Right lung (tissue), 5 donors: ENCODE results near the gene EPHB3. TPM values are rescaled to one million over a fixed set of nuclear protein-coding genes. Genes with fewer than 3 reads are reported as not detected.

Experiments
- DNase-seq, 2 donors: peaks; one replicate each; pipeline ENCODE4 v3.0.0-alpha.2; 2013
- polyA plus RNA-seq, 5 donors: library from polyadenylated mRNA; unstranded; fragments of 120-200 nt; gene quantifications; one replicate each; pipeline versions ENCODE4 v1.2.1 to v1.2.3, GENCODE V29; 2013; ENCODE audit warnings: inconsistent platforms in 1 of 5, low replicate concordance in 1 of 5; ENCODE audit not compliant: insufficient read length in 5 of 5, insufficient read depth in 1 of 5

EPHB3 gene
- polyA plus RNA-seq, 5 donors, result 17.7 to 35.0 (median 25.2) TPM

DNA sequence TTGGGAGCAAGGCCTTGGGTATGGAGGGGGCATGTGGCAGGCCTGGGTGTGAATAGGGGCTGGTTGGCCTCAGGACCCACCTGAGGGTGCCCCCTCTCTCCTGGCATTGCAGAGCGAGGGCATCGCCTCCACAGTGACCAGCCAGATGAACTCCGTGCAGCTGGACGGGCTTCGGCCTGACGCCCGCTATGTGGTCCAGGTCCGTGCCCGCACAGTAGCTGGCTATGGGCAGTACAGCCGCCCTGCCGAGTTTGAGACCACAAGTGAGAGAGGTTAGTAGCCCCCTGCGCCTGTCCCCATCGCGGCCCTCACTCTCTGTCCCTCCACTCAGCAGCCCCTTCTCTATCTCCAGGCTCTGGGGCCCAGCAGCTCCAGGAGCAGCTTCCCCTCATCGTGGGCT is 16.0 kb downstream of the EPHB3 start:
- DNase-seq, result no peak

DNA sequence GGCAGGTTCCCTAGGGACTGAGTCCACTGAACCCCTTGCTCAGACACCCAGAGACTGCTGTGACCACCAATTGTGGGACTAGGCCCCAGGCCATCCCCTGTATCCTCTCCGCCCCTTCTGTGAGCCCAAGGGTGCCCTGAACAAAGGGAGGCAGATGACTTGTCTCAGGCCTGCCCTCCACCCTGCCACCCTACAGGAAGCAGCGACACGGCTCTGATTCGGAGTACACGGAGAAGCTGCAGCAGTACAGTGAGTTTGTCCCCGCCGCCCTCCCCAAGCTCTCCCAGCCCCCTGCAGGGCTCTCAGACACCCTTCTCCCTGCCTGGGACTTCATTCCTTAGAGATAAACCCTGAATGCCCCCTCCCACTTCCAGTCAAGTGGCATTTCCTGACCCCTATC is 16.6 kb downstream of the EPHB3 start:
- no peak for DNase-seq

DNA sequence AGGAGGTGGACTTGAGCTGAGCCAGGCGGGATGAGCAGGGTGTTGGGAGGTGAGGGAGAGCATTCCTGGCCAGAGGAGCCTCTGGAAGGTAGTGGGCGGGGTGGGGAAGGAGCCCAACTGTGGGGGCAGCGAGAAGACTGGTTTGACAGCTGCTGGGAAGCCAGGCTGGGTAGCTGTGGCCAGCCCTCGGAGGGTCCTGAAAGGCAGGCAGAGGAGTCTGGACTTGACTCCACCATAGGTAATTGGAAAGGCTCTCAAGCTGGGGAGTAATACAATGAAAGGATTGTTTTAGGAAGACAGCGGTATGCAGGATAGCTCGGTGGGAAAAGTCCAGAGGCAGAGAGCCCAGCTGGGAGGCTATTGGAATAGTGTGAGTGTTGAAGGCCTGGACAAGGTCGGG is 17.2 kb downstream of the EPHB3 start:
- DNase-seq, result no peak

DNA sequence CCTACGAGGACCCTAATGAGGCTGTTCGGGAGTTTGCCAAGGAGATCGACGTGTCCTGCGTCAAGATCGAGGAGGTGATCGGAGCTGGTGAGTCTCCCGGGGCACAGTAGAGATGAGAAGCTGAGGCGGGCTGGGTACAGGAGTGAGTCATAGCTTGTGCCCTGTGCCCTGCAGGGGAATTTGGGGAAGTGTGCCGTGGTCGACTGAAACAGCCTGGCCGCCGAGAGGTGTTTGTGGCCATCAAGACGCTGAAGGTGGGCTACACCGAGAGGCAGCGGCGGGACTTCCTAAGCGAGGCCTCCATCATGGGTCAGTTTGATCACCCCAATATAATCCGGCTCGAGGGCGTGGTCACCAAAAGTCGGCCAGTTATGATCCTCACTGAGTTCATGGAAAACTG is 17.9 kb downstream of the EPHB3 start:
- no peak for DNase-seq

DNA sequence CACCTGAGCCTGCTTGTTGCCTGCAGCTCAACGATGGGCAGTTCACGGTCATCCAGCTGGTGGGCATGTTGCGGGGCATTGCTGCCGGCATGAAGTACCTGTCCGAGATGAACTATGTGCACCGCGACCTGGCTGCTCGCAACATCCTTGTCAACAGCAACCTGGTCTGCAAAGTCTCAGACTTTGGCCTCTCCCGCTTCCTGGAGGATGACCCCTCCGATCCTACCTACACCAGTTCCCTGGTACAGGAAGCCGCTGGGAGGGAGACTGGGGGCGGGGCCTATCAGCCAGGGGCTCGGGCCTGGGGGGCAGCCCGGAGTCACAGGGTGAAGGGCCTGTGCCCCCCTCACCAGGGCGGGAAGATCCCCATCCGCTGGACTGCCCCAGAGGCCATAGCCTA is 18.8 kb downstream of the EPHB3 start:
- no peak for DNase-seq

DNA sequence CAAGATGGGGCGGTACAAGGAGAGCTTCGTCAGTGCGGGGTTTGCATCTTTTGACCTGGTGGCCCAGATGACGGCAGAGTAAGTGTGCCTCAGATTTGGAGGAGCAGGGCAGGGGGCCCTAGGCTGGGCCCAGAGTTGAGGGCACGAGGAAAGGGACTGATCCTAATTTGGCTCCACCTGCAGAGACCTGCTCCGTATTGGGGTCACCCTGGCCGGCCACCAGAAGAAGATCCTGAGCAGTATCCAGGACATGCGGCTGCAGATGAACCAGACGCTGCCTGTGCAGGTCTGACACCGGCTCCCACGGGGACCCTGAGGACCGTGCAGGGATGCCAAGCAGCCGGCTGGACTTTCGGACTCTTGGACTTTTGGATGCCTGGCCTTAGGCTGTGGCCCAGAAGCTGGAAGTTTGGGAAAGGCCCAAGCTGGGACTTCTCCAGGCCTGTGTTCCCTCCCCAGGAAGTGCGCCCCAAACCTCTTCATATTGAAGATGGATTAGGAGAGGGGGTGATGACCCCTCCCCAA is 19.8 kb downstream of the EPHB3 start:
- DNase-seq, result no peak

DNA sequence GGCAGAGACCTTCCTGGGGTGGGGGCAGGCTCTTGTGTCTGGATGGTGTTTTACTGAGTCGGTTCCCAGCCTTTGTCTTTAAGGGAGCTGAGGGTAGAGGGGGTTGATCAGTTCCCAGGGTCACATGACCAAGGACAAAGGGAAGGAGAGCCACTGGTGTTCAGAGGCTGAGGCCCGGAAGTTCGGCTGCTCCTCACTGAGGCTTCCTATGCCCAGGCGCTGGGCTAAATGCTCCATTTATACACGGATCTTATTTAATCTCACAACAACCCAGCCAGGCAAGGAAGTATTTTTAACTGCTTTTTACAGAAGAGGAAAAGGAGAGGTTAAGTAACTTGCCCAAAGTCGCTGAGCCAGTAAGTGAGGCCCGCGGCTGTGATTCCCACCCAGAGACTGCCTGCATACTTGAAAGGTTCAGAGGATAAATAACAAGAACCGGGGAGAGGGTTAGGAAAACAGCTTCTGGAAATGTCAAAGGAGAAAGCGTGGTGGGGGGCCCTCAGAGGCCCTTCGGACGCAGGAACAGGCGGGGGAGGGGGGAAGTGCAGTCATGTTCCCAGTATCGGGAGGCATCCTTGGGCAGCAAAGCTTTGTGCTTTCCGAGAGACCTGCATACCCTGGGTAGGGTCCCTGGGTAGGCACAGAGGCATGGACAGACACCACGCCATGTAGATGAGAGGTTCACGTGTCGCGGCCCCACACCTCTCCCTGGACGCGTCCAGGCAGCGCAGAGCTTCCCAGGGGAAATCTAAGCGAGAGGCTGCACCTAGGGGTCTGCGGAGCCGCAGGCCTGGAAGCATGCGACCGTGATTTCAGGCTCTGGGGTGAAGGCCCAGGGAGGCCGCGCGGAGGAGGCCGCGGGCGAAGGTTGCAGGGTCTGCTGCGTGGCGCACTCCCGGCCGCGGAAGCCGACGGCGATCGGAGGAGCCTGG is 21.3 kb downstream of the EPHB3 start:
- DNase-seq, result no peak

DNA sequence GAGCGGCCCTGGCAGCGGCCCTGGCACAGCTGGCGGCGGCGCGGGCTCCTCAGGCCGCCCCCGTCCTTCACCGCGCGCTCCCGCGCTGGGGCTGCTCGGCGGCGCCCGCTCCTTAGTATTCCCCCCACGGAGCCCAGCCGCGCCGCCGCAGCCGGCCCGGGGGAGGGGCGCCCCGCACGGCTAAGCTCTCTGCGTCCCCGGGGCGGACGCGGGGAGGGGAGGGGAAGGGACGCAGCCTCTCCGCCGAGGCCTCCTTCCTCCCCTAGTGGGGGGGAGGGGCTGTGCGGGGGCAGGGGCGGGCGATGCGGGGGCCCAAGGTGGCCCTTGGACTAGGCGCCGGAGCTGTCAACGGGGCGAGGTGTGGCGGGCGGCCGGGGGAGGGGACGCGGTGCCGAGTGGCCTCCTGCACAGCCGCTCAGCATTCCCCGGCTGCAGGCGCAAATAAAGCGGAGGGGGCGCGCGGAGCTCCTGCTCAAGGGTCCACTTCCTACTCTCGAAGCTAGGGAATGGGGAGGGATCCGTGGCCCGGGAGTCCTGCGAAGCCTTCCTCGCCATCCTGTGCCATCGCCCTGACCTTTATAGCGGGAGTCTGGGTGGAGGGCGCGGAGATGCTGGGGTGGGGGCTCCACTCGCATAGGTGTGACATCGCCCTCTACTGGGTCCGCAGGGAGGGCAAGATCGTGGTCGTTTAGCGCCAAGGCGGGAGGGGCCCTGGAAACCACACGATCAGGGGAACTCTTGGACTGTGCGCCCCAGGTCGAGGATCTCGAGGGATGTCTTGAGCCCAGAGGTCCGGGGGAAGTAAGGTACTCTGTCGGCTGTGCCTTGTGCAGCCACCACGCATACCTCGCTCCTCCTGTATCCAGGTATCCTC is 22.2 kb downstream of the EPHB3 start:
- no peak for DNase-seq

DNA sequence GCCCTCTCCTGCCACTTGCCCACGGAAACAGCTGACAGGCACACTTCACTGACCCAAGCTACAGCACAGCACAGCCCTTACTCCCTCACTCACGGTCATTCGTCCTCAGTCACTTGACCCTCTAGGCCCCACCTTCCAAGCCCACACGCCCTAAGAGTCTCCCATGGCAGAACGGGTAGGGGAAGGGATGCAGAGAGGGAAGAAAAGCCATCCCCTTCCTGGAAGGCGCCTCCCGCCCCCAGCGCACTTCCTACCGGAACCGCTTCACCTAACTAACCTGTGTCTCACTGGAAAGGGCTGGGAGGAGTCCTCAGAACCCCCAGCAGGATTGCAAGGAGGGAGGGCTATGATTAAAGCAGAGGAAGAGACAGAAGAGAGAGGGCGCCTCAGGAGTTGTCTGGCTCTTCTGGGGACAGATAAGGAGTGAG is 22.9 kb downstream of the EPHB3 start:
- DNase-seq, result no peak

DNA sequence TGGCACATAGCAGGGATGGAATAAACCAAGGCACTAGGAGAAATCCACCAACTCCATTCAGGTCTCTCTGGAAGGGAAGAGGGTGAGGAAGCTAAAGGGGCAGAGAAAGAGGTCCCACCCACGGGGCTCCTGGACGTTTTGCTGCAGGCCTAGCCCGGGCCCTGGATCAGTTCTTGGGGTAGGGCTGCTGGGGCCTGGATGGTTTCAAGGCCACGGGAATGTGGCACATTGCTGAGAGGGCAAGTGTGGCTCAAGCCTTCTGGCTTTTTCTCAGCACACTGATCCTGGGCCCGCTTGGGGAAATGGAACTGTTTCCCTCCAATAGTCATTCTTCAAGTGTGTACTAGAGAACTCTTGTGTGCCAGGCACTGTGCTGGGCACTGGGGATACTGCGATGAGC is 24.0 kb downstream of the EPHB3 start:
- DNase-seq, result no peak

DNA sequence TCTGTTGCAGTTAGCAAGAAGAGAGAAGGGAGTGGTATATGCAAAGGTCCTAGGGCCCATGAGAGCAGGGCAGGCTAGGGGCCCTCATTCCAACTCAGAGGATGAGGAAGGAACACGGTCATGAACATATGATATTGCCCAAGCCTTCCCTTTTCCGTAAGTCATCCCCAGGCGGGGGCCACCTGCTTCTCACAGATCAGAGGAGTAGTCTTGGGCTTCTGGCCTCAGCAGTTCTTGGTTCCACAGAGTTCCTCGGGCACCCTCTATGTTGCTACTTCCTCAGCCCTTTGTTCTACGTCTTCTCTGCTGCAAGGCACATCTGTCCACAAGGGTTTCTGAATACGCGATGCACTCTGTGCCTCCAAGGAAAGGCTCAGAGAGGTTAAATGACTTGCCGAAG is 25.3 kb downstream of the EPHB3 start:
- DNase-seq, result no peak

DNA sequence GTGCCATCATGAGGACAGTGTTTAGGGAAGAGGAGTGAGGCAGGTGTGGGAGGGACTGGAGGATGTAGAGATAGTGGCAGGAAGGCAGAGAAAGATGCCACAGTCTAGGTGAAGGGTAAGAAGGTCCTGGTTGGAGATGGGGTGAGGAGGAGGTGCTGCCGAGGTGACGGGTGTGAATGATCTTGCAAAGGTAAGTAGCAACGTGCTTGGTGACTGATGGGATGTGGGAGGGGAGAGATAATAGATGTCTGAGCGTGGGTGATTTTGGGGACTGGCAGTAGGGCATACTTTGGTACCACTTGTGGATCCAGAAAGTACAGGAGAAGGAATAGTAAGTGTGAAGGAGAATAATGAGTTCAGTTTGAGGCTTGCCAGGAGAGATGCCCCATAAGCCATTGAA is 27.2 kb downstream of the EPHB3 start:
- DNase-seq, result no peak

DNA sequence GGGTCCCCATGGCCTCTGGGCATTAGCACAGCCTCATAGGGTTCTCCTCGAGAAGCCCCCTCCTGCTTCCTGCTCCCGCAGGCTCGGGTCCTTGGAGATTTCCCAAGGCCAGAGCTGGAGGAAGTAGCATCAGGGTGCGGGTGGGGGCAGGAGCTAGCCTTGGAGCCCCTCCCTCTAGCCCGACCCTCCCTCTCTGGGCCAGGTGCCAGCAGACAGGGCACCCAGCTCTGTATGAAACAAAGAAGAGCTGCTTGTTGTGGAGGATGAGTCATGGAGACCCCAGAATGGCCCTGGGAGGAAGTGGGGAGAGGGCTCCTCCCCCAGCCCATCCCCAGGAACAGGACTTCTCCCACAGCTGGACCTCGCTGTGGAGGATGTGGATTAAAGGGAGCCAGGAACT is 29.2 kb downstream of the EPHB3 start:
- DNase-seq, result no peak

DNA sequence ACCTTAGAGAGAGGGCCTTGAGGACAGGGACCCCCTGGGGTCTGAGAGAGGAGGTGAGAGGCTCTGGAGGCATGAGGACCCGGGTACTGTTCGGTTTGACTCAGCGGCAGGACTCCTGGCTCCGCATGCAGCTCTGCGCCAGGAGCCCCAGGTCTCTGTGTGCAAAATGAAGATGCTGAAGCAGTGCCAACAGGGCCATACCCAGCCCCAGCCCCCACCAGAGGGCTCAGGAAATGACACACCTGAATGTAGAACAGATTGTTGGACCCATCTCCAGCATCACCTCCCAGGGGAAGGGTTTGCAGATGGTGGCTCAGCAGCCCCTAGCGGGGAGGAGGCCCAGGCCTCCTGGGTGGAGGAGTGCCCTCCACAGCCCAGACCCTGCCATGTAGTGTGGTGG is 30.2 kb downstream of the EPHB3 start:
- no peak for DNase-seq

DNA sequence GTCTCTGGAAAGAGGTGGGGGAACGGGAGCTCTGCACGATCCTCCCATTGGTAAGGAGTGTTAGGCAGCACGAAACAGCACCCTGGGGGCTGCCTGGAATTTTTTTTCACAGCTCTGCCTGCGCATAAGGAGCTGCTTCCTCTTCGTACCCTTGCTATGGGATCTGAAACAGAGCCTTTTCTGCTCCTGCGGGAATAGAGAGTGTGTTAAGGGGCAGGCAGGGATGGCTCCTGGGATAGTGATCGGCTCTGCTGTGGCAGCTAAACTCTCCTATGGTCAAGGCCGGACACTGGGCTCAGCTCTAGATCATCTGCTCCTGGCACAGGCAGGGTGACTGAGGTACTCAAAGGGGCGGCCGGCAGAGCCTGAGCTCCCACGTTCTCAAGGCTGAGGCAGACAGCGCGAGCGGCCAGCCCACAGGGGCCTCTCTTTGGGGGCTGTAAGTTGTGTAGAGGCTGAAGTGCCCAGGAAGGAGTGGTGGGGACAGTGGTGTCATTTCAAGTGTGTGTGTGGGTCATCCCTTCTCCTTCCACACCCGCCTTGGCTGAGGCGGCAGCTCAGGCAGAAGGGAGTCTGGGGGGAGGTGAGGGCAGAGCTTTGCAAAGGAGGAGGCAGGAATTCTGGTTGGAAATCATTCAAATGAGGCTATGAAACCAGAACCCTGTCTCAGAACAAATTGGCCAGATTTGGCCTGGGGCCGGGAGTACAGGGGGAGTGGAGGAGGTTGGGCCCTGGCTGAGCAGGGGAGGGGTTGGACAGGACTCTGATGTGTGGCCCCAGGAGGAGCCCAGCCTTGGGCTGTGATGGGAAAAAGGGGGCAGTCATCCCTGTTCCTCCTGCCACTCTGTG is 31.0 kb downstream of the EPHB3 start:
- DNase-seq, result no peak

DNA sequence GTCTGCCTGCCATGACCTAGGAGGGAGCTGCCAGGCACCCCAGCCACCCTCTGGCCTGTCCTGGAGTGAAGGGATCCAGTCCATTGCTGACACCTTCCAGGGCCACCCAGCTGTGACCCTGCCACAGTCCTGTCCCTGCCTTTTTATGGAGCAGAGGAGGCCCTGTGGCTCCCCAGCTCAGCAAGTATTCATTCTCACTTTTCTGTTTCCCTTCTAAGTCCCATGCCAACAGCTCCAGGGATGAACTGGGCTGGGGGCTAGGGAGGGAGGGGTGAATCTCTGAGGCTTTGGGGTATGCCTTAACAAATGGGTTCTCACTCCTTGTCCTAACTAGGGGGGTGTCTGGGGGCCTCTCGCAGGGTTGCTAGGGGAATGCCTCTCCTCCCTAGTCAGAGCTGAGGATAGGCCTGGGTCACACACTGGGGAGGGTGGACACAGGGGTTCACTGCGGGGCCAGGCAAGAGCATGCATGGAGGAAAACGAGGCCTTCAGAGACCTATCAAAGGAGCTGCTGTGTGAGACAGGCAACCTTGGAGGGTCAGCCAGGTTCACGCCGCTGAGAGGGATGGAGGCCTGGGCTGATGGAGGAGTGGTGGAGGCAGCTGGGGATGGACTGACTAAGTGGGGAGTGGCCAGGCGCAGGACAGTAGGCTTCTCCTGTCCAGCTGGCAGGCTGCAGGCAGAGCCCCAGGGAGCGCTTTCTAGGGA is 31.8 kb downstream of the EPHB3 start:
- no peak for DNase-seq

DNA sequence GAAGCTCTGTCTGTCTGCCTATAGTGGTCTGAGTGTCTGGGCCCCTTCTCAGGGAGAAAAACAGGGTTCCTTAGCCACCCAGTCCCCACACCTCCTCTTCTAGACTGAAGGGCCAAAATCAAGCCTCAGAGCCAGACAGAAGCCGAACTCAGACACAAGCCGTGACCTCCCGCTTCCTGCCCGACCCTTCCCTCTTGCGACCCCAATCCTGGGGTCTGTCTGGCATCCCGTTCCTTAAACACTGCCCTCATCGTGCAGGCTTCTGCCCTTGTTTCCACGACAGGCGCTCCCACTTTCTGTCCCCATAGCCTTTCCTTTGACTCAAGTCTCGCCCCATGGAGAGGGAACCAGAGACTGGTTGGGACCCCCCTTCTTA is 32.3 kb downstream of the EPHB3 start:
- DNase-seq, result no peak

DNA sequence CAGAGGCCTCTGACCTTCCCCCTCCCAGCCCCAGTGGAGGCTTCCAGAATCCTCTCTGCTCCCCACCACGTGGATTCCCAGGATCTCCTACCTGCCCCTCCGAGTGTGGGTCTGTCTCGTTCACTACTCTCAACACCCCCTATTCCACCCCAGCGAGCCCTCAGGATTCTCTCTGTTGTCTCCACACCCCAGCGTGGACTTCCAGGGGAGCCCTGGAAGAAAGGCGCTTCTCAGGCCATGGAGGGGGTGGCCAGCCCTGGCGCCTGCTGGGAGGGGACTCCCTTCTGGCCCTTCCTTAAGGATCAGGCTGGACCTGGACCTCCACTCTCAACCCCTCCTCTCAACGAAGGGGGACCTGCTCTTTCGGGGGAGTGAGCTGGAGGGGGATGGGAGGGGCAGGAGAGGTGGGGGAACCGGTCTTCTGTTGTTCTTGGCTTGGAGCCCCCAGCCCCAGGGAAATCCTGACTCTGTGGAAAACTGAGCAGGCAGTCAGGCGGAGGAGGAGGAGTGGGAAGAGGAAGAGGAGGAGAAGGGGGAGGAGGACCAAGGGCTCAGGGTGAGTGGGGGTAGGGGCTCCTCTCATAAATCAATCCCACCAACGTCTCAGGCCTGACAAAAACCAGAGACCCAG is 32.9 kb downstream of the EPHB3 start:
- DNase-seq, result no peak

DNA sequence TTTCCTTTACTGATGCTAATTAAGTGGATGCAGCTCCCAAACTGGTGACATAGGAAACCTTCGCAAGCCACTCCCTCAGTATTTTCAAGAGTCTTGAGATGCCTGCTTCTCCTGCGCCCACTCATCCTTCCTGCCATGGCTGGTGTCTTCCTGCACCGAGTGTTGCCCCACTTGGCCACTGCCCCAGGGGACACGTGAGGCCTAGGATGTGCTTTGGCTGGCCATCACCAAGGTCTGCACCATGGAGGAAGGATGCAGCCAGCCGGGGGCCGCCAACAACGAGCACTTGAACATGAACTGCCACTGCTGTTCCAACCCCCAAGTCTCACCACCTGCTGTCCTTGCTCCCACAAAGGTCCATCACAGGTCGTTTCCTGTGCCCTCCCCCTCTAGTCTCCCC is 34.1 kb downstream of the EPHB3 start:
- no peak for DNase-seq

DNA sequence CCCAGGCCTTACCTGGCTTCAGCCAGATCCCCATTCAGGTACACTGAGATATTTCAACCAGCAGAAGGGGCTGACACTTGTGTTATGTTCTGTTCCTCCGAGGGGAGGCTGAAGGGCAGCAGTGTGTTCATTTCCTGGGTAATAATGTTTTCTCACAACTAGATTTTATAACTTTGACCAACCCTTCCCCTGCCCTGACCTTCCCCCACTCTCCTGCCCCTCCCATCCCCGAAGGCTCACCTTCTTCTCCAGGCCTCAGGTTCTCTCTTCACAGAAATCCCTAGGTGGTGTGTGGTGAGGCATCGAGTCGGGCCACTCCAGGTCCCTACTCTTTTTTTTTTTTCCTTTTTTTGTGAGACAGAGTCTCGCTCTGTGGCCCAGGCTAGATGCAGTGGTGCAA is 34.6 kb downstream of the EPHB3 start:
- DNase-seq, result no peak
